HepG2 (cell line): Measurements from ENCODE around the gene DCD. TPM values are rescaled to one million over a fixed set of nuclear protein-coding genes. Genes with fewer than 3 reads are reported as not detected.

Experiments
- ATAC-seq: fragments of 200-7000 bp; cut with Tn5 transposase; 3 replicates; pipeline ENCODE4 v1.9.1; 2020; ENCODE audit warnings: mild to moderate bottlenecking, moderate library complexity
- BruUV-seq: library from RNA; stranded (reverse); fragments of 400-500 nt; replicated peaks from 2 replicates; lab custom pipeline; 2021; lab: Mats Ljungman, UMichigan
- CTCF ChIA-PET: fragments of 300-600 bp; formaldehyde crosslinking; extraction: SDS; loops from one replicate; lab custom pipeline; 2021; ENCODE audit warnings: low total read pairs, inconsistent platforms, low intra/inter-chr PET ratio; lab: Yijun Ruan, JAX
- POLR2A ChIA-PET: fragments of 350-600 bp; sonication (Branson Sonifier 250); formaldehyde crosslinking; loops from one replicate; lab custom pipeline; 2020; ENCODE audit warnings: antibody characterized with exemption, inconsistent platforms; lab: Yijun Ruan, JAX
- DNase-seq: peaks from one replicate; pipeline ENCODE4 v3.0.0-alpha.2; 2015; ENCODE audit warnings: low spot score
- FAIRE-seq: peaks from 3 replicates; lab custom pipeline; 2011; peaks lifted over from hg19 to GRCh38; lab: Jason Lieb, UNC
- H2AFZ ChIP-seq: one replicate; pipeline ENCODE4 v1.6.1; 2011; ENCODE audit warnings: low read length, inconsistent platforms
- H3K27ac ChIP-seq: fragments of 300-600 bp; 3 replicates; pipeline ENCODE4 v1.8.0; 2011; ENCODE audit warnings: mixed run types, mild to moderate bottlenecking, mixed read lengths, low read length, inconsistent platforms; ENCODE audit not compliant: insufficient read depth; ENCODE audit errors: extremely low read length
- H3K27me3 ChIP-seq, 2 experiments: fragments of 200-600 bp in 1 of 2; 2 replicates in 1 of 2; 3 replicates in 1 of 2; pipeline versions ENCODE4 v1.6.0 to v1.8.0; 2011; ENCODE audit warnings: low read length in 2 of 2, mild to moderate bottlenecking in 2 of 2, moderate library complexity in 2 of 2, inconsistent platforms in 1 of 2; ENCODE audit not compliant: insufficient read depth in 2 of 2, control insufficient read depth in 1 of 2
- H3K36me3 ChIP-seq, 2 experiments: fragments of 200-600 bp in 1 of 2; replicated peaks in 1 of 2; 2 replicates in 1 of 2; 3 replicates in 1 of 2; pipeline versions ENCODE4 v1.5.1 to v1.8.0; 2011; ENCODE audit warnings: low read length in 2 of 2, inconsistent platforms in 1 of 2; ENCODE audit not compliant: insufficient read depth in 2 of 2, control insufficient read depth in 1 of 2
- H3K4me1 ChIP-seq: 2 replicates; pipeline ENCODE4 v1.5.1; 2012; ENCODE audit warnings: low read length, inconsistent platforms; ENCODE audit not compliant: insufficient read depth
- H3K4me2 ChIP-seq: 2 replicates; pipeline ENCODE4 v1.6.0; 2011; ENCODE audit warnings: low read depth, low read length, inconsistent platforms
- H3K4me3 ChIP-seq, 3 experiments: fragments of 200-600 bp in 1 of 3; sonication (generic), shearing (Covaris generic) in 1 of 3; replicated peaks in 1 of 3; 2 replicates each; pipeline ENCODE4 v1.5.1; 2011 to 2016; ENCODE audit warnings: low read length in 3 of 3, inconsistent platforms in 2 of 3, low read depth in 2 of 3, mild to moderate bottlenecking in 2 of 3, control low read depth in 1 of 3, mixed read lengths in 1 of 3; ENCODE audit not compliant: insufficient read depth in 1 of 3
- H3K79me2 ChIP-seq: one replicate; pipeline ENCODE4 v1.6.1; 2011; ENCODE audit warnings: low read length, inconsistent platforms; ENCODE audit not compliant: insufficient read depth
- H3K9ac ChIP-seq: 2 replicates; pipeline ENCODE4 v1.6.0; 2011; ENCODE audit warnings: mild to moderate bottlenecking, low read depth, low read length, inconsistent platforms; ENCODE audit not compliant: insufficient read depth
- H3K9me3 ChIP-seq: 2 replicates; pipeline ENCODE4 v1.5.1; 2012; ENCODE audit warnings: mild to moderate bottlenecking, low read length
- H4K20me1 ChIP-seq: 2 replicates; pipeline ENCODE4 v1.6.0; 2011; ENCODE audit warnings: inconsistent platforms, mild to moderate bottlenecking, low read length, moderate library complexity; ENCODE audit not compliant: insufficient read depth
- JARID2 ChIP-seq: sonication (generic); formaldehyde crosslinking; IDR thresholded peaks from 2 replicates; pipeline ENCODE4 v1.8.1; 2023; ENCODE audit warnings: missing genetic modification reagents, inconsistent platforms; ENCODE audit not compliant: insufficient replicate concordance
- MXI1 ChIP-seq: IDR thresholded peaks from 3 replicates; pipeline ENCODE4 v1.6.1; 2012; ENCODE audit warnings: low read depth, low read length, inconsistent platforms, borderline replicate concordance
- PAF1 ChIP-seq: IDR thresholded peaks from 2 replicates; pipeline ENCODE4 v1.6.1; 2016; ENCODE audit warnings: missing genetic modification reagents, missing compliant biosample characterization
- ZBTB3 ChIP-seq: sonication (generic); formaldehyde crosslinking; IDR thresholded peaks from 2 replicates; pipeline ENCODE4 v1.4.0; 2020; ENCODE audit warnings: low read depth, mild to moderate bottlenecking, moderate library complexity, missing genetic modification reagents, borderline replicate concordance
- ZC3H13 ChIP-seq: sonication (generic); formaldehyde crosslinking; IDR thresholded peaks from 2 replicates; pipeline ENCODE4 v1.8.1; 2023; ENCODE audit warnings: mild to moderate bottlenecking, missing genetic modification reagents, moderate library complexity
- ZFP41 ChIP-seq: sonication (generic); formaldehyde crosslinking; IDR thresholded peaks from 2 replicates; pipeline ENCODE4 v1.4.0; 2020; ENCODE audit warnings: mild to moderate bottlenecking, missing genetic modification reagents, borderline replicate concordance
- ZKSCAN8 ChIP-seq: IDR thresholded peaks from 2 replicates; pipeline ENCODE4 v1.6.1; 2016; ENCODE audit warnings: borderline replicate concordance, missing genetic modification reagents, missing compliant biosample characterization
- ZNF331 ChIP-seq: sonication (generic); formaldehyde crosslinking; IDR thresholded peaks from 2 replicates; pipeline ENCODE4 v1.4.0; 2020; ENCODE audit warnings: missing genetic modification reagents
- WGBS: methylation state at CpG from one replicate; pipeline ENCODE4 v1.1.6; 2017; ENCODE audit warnings: low lambda C conversion rate; 5-methylcytosine and 5-hydroxymethylcytosine counted together
- in situ Hi-C: cut with HindIII; loops from 2 replicates; pipeline ENCODE4 v1.10.0; 2017; ENCODE audit warnings: low pct_unique_long_range_greater_than_20kb; ENCODE audit not compliant: extremely low pct_ligation_motif_present
- intact Hi-C: fragments of 100-400 bp; cut with micrococcal nuclease; formaldehyde crosslinking; loops from one replicate; pipeline ENCODE4 v1.10.0; 2022; ENCODE audit not compliant: unreplicated experiment
- polyA plus RNA-seq, 8 experiments: library from polyadenylated mRNA; depleted of rRNA in 3 of 8; stranded (reverse) in 7 of 8; unstranded in 1 of 8; fragments of >200 nt; fragmentation: Illumina TruSeq in 4 of 8; extraction: Trizol in 4 of 8; gene quantifications; 2 replicates each; pipeline versions ENCODE4 v1.2.1 to v1.2.3, GENCODE V29; 2011 to 2016; ENCODE audit warnings: low read depth in 4 of 8, missing spikeins in 1 of 8, mixed read lengths in 1 of 8; ENCODE audit not compliant: insufficient read depth in 1 of 8
- total RNA-seq, 5 experiments: library from RNA; depleted of rRNA; stranded (reverse); fragments of >200 nt; fragmentation: Illumina TruSeq; extraction: Trizol; gene quantifications; 2 replicates each; pipeline ENCODE4 v1.2.3, GENCODE V29; 2016; ENCODE audit warnings: low read depth in 1 of 5
- TF ChIP-seq, protein P1 (sequence below): sonication (generic); formaldehyde crosslinking; IDR thresholded peaks from 2 replicates; pipeline ENCODE4 v1.4.0; 2020; ENCODE audit warnings: missing genetic modification reagents
- TF ChIP-seq, protein P2 (sequence below): sonication (generic); formaldehyde crosslinking; IDR thresholded peaks from 2 replicates; pipeline ENCODE4 v1.4.0; 2020; ENCODE audit warnings: missing genetic modification reagents
- TF ChIP-seq, protein P3 (sequence below): IDR thresholded peaks from 2 replicates; pipeline ENCODE4 v1.6.1; 2016; ENCODE audit warnings: mild to moderate bottlenecking

Gene DCD
- total and polyA plus RNA-seq, 2 of the 13 experiments (the other 11 are each of a cell fraction or from before 2014, with no cell fraction given) = not detected

GRCh38 chr12:54611715-54612149 is 36.4 kb downstream of the DCD start:
- FAIRE-seq = no peak
- TF ChIP-seq ZC3H13 (CRISPR knock-in tag) = no peak
- TF ChIP-seq, protein P1, sequence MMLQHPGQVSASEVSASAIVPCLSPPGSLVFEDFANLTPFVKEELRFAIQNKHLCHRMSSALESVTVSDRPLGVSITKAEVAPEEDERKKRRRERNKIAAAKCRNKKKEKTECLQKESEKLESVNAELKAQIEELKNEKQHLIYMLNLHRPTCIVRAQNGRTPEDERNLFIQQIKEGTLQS (CRISPR knock-in tag) = no peak
- TF ChIP-seq, protein P2, sequence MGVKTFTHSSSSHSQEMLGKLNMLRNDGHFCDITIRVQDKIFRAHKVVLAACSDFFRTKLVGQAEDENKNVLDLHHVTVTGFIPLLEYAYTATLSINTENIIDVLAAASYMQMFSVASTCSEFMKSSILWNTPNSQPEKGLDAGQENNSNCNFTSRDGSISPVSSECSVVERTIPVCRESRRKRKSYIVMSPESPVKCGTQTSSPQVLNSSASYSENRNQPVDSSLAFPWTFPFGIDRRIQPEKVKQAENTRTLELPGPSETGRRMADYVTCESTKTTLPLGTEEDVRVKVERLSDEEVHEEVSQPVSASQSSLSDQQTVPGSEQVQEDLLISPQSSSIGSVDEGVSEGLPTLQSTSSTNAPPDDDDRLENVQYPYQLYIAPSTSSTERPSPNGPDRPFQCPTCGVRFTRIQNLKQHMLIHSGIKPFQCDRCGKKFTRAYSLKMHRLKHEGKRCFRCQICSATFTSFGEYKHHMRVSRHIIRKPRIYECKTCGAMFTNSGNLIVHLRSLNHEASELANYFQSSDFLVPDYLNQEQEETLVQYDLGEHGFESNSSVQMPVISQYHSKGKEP (CRISPR knock-in tag) = no peak
- no peak for TF ChIP-seq ZNF331 (CRISPR knock-in tag)
- TF ChIP-seq PAF1 (CRISPR knock-in tag) = no peak
- TF ChIP-seq, protein P3, sequence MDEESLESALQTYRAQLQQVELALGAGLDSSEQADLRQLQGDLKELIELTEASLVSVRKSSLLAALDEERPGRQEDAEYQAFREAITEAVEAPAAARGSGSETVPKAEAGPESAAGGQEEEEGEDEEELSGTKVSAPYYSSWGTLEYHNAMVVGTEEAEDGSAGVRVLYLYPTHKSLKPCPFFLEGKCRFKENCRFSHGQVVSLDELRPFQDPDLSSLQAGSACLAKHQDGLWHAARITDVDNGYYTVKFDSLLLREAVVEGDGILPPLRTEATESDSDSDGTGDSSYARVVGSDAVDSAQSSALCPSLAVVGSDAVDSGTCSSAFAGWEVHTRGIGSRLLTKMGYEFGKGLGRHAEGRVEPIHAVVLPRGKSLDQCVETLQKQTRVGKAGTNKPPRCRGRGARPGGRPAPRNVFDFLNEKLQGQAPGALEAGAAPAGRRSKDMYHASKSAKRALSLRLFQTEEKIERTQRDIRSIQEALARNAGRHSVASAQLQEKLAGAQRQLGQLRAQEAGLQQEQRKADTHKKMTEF = no peak
- no peak for TF ChIP-seq JARID2 (CRISPR knock-in tag)
- TF ChIP-seq ZBTB3 = no peak
- TF ChIP-seq MXI1 = no peak
- no peak for TF ChIP-seq ZKSCAN8 (CRISPR knock-in tag)
- no peak for TF ChIP-seq ZFP41 (CRISPR knock-in tag)
- intact Hi-C loops (no loop called here), in situ Hi-C loops (no loop called here)
- ChIA-PET CTCF (no interaction called here), POLR2A (no interaction called here)
- H4K20me1 ChIP-seq = no peaks in the 10 kb centered on the region
- no peak overlapping the region for H3K9ac ChIP-seq
- H2AFZ ChIP-seq = no peak overlapping the region
- H3K36me3 ChIP-seq = no peaks in the 10 kb centered on the region
- H3K4me1 ChIP-seq = no peaks in the 10 kb centered on the region
- H3K4me3 ChIP-seq = no peak overlapping the region
- 0 out of 5 replicates have a peak, but pooled peaks cover 0 to 7% of the 10 kb centered on the region in 2 experiments for H3K27me3 ChIP-seq
- DNase-seq = no peak
- H3K9me3 ChIP-seq = no peaks in the 10 kb centered on the region
- H3K27ac ChIP-seq = no peak overlapping the region
- no peak for ATAC-seq
- BruUV-seq = no TSS peak
- WGBS = 14% methylated on average over 1 of the region's 3 CpGs
- no peaks in the 10 kb centered on the region for H3K79me2 ChIP-seq
- no peak overlapping the region for H3K4me2 ChIP-seq
